Measurements from ENCODE around the gene NHLH1. TPM values are rescaled to one million over a fixed set of nuclear protein-coding genes. Genes with fewer than 3 reads are reported as not detected.

The NHLH1 gene
- total RNA-seq, 1 experiment from 2014 or later = 0.26 TPM

DNA sequence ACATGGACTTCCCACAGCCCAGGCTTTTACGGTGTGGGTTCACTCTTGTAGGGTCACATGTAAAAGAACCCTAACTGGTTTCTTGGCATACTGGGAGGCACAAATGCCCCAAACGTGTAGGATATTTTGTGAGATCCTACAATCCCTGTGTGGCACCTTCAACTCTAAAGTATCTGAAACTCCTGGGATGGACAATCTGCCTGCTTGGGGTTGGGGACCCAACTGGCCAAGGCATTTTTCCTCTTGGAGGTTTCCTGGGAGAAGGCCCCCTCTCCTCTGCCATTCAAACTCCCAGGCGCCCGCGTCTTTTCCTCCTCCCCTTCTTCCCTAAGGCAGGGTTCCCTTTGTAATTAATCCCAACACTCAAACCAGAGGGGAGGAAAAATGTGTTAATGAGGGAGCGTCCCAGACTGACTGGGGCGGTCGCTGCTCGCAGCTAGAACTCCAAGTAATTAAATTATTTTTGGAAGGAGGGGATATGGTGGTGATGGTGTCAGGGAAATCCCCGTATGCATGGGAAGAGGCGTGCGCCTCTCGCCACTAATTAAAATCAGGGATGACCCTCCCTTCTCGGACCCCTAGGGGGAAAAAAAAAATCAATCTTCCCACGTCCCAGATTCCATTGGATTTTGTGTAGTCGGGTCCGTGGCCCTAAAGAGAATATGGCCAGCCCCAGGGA, 32.8 kb downstream of the NHLH1 start:
- no peaks in the 10 kb centered on the region for H3K4me1 ChIP-seq (replicated peaks; ENCODE audit: insufficient read depth)
- H2AFZ ChIP-seq = 0 out of 2 replicates have a peak overlapping the region, but pooled peaks have one; percentile 58
- peak overlapping the region; percentile 52; the same call in 1 of the 2 replicates for H3K4me3 ChIP-seq
- no peaks in the 10 kb centered on the region for H3K36me3 ChIP-seq (ENCODE audit: low read depth)
- peak overlapping the region; percentile 80 for H3K4me2 ChIP-seq
- H3K9me2 ChIP-seq (ENCODE audit: insufficient read depth) = no peaks in the 10 kb centered on the region
- no peak overlapping the region for H3K27ac ChIP-seq
- no peaks in the 10 kb centered on the region for H3K9me3 ChIP-seq (ENCODE audit: insufficient read depth, low read depth)
- H4K20me1 ChIP-seq (ENCODE audit: insufficient read depth) = no peaks in the 10 kb centered on the region
- TSS peak; percentile 78 for BruUV-seq (replicated peaks)
- intact Hi-C loops (cut with micrococcal nuclease; ENCODE audit: unreplicated experiment) = no loop called here
- TF ChIP-seq, protein P1, sequence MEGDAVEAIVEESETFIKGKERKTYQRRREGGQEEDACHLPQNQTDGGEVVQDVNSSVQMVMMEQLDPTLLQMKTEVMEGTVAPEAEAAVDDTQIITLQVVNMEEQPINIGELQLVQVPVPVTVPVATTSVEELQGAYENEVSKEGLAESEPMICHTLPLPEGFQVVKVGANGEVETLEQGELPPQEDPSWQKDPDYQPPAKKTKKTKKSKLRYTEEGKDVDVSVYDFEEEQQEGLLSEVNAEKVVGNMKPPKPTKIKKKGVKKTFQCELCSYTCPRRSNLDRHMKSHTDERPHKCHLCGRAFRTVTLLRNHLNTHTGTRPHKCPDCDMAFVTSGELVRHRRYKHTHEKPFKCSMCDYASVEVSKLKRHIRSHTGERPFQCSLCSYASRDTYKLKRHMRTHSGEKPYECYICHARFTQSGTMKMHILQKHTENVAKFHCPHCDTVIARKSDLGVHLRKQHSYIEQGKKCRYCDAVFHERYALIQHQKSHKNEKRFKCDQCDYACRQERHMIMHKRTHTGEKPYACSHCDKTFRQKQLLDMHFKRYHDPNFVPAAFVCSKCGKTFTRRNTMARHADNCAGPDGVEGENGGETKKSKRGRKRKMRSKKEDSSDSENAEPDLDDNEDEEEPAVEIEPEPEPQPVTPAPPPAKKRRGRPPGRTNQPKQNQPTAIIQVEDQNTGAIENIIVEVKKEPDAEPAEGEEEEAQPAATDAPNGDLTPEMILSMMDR (conservative IDR thresholded peaks at IDR 0.05) = no peak
- no peak for TF ChIP-seq EZH2 (IDR thresholded peaks at IDR 0.05; ENCODE audit: low read depth)
- POLR2A ChIA-PET (ENCODE audit: unreplicated experiment) = no interaction called here
- CTCF ChIA-PET = no interaction called here
- no peaks in the 10 kb centered on the region for H3K79me2 ChIP-seq (ENCODE audit: low read depth)
- H3K27me3 ChIP-seq (ENCODE audit: insufficient read depth, low read depth) = peaks cover 21% of the 10 kb centered on the region
- no peak for DNase-seq
- no peaks in the 10 kb centered on the region for H3F3A ChIP-seq (ENCODE audit: insufficient read depth, low read depth)

DNA sequence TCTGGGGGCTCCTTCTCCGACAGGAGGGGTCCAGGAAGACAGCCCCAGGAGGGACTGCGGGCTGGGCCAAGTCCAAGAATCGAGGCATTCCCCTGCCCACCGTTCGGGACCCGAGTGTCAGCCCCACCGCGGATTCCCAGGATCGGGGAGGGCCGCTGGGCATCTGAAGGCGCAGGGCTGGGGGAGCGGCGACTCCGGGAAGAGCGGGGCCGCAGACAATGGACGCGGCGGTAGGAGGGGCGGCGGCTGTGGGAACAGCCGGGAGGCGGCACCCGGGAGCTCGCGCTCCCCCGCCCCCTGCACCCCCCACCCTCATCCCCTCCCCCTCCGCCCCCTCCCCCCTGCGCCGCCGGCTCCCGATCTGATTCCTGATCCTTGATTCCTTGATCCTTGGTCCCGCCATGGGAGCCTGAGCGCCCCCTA, 33.4 kb downstream of the NHLH1 start, which contains the start of gene VANGL2:
VANGL2 (plus strand) TSS at position 342 of the 423 bp plus-strand sequence. CDS start 15,274 bp downstream, outside the sequence.
- H3K4me3 ChIP-seq = peak within 1 kb of the TSS; percentile 53; the same call in 1 of the 2 replicates
- BruUV-seq (replicated peaks) = no TSS peak

GRCh38 chr1:160400646-160401486, 34.0 kb downstream of the NHLH1 start:
- peaks cover 21% of the 10 kb centered on the region for H3K27me3 ChIP-seq (ENCODE audit: insufficient read depth, low read depth)
- no peaks in the 10 kb centered on the region for H4K20me1 ChIP-seq (ENCODE audit: insufficient read depth)
- no peaks in the 10 kb centered on the region for H3K36me3 ChIP-seq (ENCODE audit: low read depth)
- no peaks in the 10 kb centered on the region for H3K9me3 ChIP-seq (ENCODE audit: insufficient read depth, low read depth)
- no peaks in the 10 kb centered on the region for H3F3A ChIP-seq (ENCODE audit: insufficient read depth, low read depth)
- BruUV-seq (replicated peaks) = no TSS peak
- intact Hi-C loops (cut with micrococcal nuclease; ENCODE audit: unreplicated experiment) = no loop called here
- H3K4me2 ChIP-seq = peak overlapping the region; percentile 71
- no peaks in the 10 kb centered on the region for H3K9me2 ChIP-seq (ENCODE audit: insufficient read depth)
- no peaks in the 10 kb centered on the region for H3K4me1 ChIP-seq (replicated peaks; ENCODE audit: insufficient read depth)
- H3K79me2 ChIP-seq (ENCODE audit: low read depth) = no peaks in the 10 kb centered on the region
- H3K4me3 ChIP-seq = peak overlapping the region; percentile 53; the same call in 1 of the 2 replicates
- TF ChIP-seq, protein P1 (conservative IDR thresholded peaks at IDR 0.05) = no peak
- no peak for TF ChIP-seq EZH2 (IDR thresholded peaks at IDR 0.05; ENCODE audit: low read depth)
- peak overlapping the region; percentile 67; the same call in 1 of the 2 replicates for H2AFZ ChIP-seq
- no peak for DNase-seq
- no peak overlapping the region for H3K27ac ChIP-seq
- ChIA-PET CTCF (interaction anchor here (0.6 kb wide), 1 partner anchor 349 kb away, joined by 3 read pairs; no protein-coding TSS in a partner anchor), POLR2A (ENCODE audit: unreplicated experiment) (no interaction called here)

More for the DNA sequence above, 33.4 kb downstream of the NHLH1 start, which contains the start of gene VANGL2:
- no peaks in the 10 kb centered on the region for H3K9me3 ChIP-seq (ENCODE audit: insufficient read depth, low read depth)
- intact Hi-C loops (cut with micrococcal nuclease; ENCODE audit: unreplicated experiment) = no loop called here
- H3K36me3 ChIP-seq (ENCODE audit: low read depth) = no peaks in the 10 kb centered on the region
- H3K27ac ChIP-seq = no peak within 1 kb of the TSS
- POLR2A ChIA-PET (ENCODE audit: unreplicated experiment) = no interaction called here
- no peak for TF ChIP-seq EZH2 (IDR thresholded peaks at IDR 0.05; ENCODE audit: low read depth)
- TF ChIP-seq, protein P1 (conservative IDR thresholded peaks at IDR 0.05) = no peak
- H3K4me1 ChIP-seq (replicated peaks; ENCODE audit: insufficient read depth) = no peaks in the 10 kb centered on the region
- H3K4me2 ChIP-seq = peak within 1 kb of the TSS; percentile 80
- H3K9me2 ChIP-seq (ENCODE audit: insufficient read depth) = no peaks in the 10 kb centered on the region
- DNase-seq = peak in 1 of 2 experiments; percentile 74
- CTCF ChIA-PET = interaction anchor here (0.6 kb wide), 1 partner anchor 350 kb away, joined by 3 read pairs; no protein-coding TSS in a partner anchor
- H3F3A ChIP-seq (ENCODE audit: insufficient read depth, low read depth) = no peaks in the 10 kb centered on the region
- no peaks in the 10 kb centered on the region for H4K20me1 ChIP-seq (ENCODE audit: insufficient read depth)
- no peaks in the 10 kb centered on the region for H3K79me2 ChIP-seq (ENCODE audit: low read depth)
- peaks cover 21% of the 10 kb centered on the region for H3K27me3 ChIP-seq (ENCODE audit: insufficient read depth, low read depth)
- H2AFZ ChIP-seq = peak within 1 kb of the TSS; percentile 67; the same call in 1 of the 2 replicates

Measured in PC-9 (cell line).